ENCODE results near the gene FSTL4. TPM values are rescaled to one million over a fixed set of nuclear protein-coding genes. Genes with fewer than 3 reads are reported as not detected.

The FSTL4 gene
- total RNA-seq = not detected in 2 replicates

GRCh38 chr5:133612249-133612860 lies at the start of gene FSTL4:
FSTL4 (minus strand) TSS chr5:133612541.
- DNase-seq (ENCODE audit: low read depth) = no peak

- DNase-seq (ENCODE audit: low read depth) = no peak
These were observed 49.0 kb upstream of the FSTL4 start for GRCh38 chr5:133661389-133661788.

- DNase-seq (ENCODE audit: low read depth) = no peak
These were observed 46.0 kb upstream of the FSTL4 start for GRCh38 chr5:133658327-133658726.

GRCh38 chr5:133657036-133657435 lies 44.7 kb upstream of the FSTL4 start:
- DNase-seq (ENCODE audit: low read depth) = no peak

- no peak for DNase-seq (ENCODE audit: low read depth)
These were observed 43.6 kb upstream of the FSTL4 start for GRCh38 chr5:133655966-133656365.

GRCh38 chr5:133653760-133654049 lies 41.4 kb upstream of the FSTL4 start:
- no peak for DNase-seq (ENCODE audit: low read depth)

GRCh38 chr5:133652951-133653759 lies 40.8 kb upstream of the FSTL4 start:
- no peak for DNase-seq (ENCODE audit: low read depth)

GRCh38 chr5:133644000-133644865 lies 31.9 kb upstream of the FSTL4 start:
- peak; percentile 3 for DNase-seq (ENCODE audit: low read depth)

- no peak for DNase-seq (ENCODE audit: low read depth)
These were observed 31.0 kb upstream of the FSTL4 start for GRCh38 chr5:133643365-133643764.

GRCh38 chr5:133642153-133642722 lies 29.9 kb upstream of the FSTL4 start:
- no peak for DNase-seq (ENCODE audit: low read depth)

- DNase-seq (ENCODE audit: low read depth) = no peak
These were observed 29.3 kb upstream of the FSTL4 start for GRCh38 chr5:133641683-133642082.

GRCh38 chr5:133639850-133640528 lies 27.6 kb upstream of the FSTL4 start:
- no peak for DNase-seq (ENCODE audit: low read depth)

- DNase-seq (ENCODE audit: low read depth) = no peak
These were observed 26.1 kb upstream of the FSTL4 start for GRCh38 chr5:133638436-133638835.

- no peak for DNase-seq (ENCODE audit: low read depth)
These were observed 24.9 kb upstream of the FSTL4 start for GRCh38 chr5:133637206-133637605.

- DNase-seq (ENCODE audit: low read depth) = peak; percentile 69
These were observed 22.7 kb upstream of the FSTL4 start for GRCh38 chr5:133635051-133635450.

- DNase-seq (ENCODE audit: low read depth) = no peak
These were observed 14.8 kb upstream of the FSTL4 start for GRCh38 chr5:133627180-133627579.

- no peak for DNase-seq (ENCODE audit: low read depth)
These were observed 12.0 kb upstream of the FSTL4 start for GRCh38 chr5:133624316-133624715.

- no peak for DNase-seq (ENCODE audit: low read depth)
These were observed 5.8 kb upstream of the FSTL4 start for GRCh38 chr5:133618141-133618540.

GRCh38 chr5:133613743-133614142 lies 1.4 kb upstream of the FSTL4 start:
- no peak for DNase-seq (ENCODE audit: low read depth)

- DNase-seq (ENCODE audit: low read depth) = no peak
These were observed 843 bp upstream of the FSTL4 start for GRCh38 chr5:133613184-133613583.

- DNase-seq (ENCODE audit: low read depth) = no peak
These were observed 738 bp downstream of the FSTL4 start for GRCh38 chr5:133611357-133612248.
